ENCODE data around the gene MRPL17.
A peak's percentile ranks its signal among the peaks of the same experiment; 100 is the strongest.

The MRPL17 gene

DNA sequence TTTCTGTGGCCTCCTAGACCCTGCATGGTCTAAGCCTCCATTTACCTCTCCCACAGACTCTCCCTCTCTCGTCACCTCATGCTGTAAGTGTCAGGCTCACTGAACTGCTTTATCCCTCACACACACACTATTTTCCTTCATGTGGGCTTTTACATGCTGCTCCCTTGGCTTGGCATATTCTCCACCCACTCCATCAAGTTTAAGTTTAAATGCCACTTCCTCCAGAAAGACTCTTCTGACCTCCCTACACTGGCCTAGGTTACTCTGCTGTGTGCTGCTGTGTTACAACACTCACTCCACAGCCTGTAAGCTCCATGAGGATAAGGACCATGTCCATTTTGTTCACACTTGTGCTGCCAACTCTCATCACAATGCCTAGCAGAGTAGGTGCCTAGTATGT is 30.0 kb downstream of the MRPL17 start:
- DNase-seq, result no peak

DNA sequence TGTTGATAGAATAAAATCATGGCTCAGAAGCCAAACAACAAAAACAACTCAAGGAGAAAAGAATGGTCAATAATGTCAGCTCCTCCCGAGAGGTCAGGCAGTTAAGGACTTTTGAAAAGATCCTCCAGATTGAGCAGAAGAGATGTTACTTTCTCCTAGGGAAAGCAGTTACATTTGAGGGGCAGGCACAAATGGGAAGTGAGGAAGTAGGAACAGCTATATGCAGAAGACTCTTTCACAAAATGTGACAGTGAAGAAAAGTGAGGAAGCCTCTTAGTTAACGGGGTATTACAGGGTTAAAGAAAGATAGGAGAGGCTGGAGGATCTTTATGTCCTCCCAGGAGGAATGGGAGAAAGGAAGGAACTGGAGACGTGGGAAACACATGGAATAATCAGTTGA is 31.0 kb downstream of the MRPL17 start:
- DNase-seq, result no peak

DNA sequence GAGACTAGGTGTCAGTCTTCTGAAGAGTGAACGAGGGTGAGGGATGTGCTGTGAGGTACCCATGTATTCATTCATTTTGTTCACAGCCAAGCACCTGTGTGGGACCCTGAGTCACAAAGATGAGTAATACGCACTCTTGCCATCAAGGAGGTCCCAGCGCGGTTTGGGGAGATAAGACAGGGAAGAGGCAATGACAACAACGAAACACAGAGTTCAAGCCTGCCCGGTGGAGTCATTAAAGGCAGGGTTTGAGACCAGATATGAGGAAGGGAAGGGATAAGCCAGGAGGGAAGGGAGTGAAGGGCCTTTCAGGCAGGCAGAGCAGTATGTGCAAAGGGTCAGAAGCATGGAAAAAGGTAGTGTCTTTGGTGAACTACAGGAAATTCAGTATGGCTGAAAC is 32.2 kb downstream of the MRPL17 start:
- no peak for DNase-seq

DNA sequence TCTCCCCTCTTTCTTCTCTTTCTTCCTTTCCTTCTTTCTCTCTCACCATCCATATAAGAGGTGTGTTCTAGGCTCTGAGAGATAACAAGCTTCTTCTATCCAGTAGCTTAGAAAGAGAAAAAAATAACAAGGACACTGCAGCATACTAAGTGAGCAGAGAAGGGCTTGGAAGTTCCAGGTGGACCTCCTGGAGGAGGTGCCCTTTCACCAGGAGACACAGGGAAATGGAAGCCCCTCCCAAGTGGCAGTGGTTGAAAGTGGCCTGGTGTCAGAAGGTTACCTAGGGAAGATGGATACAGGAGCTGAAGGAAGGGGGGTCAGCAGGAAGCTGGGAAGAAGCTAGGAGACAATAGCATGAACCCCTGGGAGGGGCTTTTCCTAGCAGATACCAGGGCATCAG is 33.0 kb downstream of the MRPL17 start:
- no peak for DNase-seq

DNA sequence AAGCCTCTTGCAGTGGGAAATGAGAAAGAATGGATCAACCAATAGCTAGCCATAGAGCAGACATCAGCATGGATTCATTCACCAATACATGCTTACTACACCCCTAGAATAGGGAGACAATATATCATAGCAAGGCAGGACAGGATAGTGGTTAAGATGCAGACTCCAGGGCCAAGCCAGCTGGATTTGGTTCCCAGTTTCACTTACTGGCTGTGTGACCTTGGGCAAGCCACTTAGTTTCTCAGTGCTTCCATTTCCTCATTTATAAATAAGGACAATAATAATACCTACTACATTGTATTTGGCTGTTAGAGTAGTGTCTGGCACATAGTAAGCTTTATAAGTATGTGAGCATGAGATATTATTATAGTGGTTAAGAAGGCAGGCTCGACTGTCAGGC is 34.6 kb downstream of the MRPL17 start:
- no peak for DNase-seq

DNA sequence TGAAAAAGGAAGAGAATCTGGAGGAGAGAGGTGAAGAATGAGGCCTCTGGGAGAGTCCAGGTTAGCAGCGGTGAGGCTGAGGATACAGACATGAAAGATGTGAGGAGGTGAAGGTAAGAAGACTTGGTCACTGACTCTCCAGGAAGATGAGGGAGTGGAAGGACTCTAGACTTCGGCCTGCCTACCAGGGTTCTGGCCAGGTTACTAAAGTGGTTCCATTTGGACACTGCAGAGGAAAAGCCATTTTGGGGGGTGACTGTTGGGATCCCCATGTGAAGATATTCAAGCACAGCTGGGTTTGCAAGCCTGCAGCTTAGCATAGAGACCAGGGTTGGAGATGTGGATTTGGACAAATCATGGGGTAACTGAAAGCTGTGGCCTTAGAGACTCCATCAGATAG is 35.3 kb downstream of the MRPL17 start:
- no peak for DNase-seq

DNA sequence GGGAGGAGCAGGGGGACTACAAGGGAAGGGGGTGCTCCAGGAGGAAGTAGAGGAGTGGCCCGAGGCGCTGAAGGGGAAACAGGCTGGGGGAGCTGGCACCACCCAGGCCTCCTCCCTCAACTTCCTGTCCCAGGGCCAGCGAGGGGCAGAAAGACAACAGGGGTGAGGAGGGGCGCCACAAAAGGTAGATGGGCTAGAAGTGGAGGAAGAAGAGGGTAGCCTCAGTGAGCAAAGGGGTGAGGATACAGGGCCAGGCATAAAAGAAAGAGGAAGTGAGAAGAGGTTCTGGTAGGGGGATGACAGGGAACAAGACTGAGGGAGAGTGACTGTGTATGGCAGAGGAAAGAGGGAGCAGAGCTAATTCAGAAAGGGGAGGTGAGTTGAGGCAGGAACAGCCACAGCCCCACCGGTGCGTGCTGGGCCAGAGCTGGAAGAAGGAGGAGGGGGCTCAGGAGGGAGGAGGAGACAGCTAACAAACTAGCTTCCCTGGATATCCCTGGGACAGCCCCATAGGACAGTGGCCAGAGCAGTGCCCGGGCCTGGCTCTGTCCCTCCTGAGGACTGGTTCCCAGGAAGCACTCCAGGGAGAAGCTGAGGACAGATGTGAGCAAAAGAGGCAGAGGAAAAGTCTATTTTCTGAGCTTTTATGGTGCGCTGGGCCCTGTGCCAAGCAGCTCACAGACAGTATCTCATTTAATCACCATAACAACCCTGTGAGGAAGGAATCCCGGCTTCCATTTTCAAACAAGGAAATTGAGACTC is 36.0 kb downstream of the MRPL17 start:
- DNase-seq, result no peak

DNA sequence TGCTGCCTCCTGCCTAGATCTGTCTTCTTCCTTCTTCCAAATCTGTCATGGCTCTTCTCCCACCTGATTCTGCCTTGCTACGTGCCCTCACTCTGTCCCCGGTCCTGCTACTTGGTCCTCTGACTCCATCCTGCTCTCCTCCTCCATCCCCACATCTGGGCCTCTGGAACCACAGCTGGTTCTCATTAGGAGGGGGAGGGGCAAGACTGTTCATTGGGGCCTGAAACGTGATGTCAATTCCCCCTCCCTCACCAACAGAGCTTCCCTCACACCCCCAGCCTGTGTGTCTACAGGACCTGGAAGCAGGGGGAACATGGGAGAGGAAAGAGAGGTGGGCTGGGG is 36.6 kb downstream of the MRPL17 start:
- DNase-seq, result no peak

DNA sequence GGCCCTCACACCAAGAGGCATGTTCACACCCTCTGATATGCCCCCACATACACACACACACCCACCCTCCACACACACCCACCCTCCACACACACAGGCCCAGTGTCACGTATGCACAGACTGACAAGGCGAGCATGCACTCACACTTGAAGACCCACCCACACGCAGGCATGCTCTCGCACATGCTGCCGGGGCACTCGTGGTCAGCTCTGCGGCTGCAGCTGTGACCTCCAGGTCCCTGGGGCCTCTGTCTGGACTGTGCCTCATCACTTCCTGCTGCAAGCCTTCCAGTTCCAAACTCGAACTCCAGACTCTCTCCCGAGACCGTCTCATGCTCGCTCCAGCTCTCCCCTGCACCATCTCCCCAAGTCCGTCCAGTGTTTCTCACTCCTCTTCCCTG is 37.1 kb downstream of the MRPL17 start:
- DNase-seq, result no peak

DNA sequence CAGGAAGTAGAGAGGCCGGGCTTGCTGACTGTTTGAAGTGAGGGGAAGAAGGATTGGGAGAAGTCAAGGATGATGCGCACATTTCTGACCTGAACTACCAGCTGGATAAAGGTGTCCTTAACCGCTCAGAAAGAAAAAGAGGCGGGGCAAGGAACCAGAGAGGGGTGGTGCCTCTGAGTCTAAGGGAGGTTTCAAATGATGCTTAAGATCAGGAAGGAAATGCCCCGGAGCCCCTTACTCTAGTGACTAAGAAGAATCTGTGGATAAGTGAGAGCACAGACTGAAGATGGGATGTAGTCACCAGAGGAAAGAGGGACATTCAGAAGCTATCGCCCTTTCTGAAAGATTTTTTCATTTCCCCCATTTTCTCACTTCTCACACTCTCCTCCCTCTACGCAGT is 40.2 kb downstream of the MRPL17 start:
- DNase-seq, result no peak

DNA sequence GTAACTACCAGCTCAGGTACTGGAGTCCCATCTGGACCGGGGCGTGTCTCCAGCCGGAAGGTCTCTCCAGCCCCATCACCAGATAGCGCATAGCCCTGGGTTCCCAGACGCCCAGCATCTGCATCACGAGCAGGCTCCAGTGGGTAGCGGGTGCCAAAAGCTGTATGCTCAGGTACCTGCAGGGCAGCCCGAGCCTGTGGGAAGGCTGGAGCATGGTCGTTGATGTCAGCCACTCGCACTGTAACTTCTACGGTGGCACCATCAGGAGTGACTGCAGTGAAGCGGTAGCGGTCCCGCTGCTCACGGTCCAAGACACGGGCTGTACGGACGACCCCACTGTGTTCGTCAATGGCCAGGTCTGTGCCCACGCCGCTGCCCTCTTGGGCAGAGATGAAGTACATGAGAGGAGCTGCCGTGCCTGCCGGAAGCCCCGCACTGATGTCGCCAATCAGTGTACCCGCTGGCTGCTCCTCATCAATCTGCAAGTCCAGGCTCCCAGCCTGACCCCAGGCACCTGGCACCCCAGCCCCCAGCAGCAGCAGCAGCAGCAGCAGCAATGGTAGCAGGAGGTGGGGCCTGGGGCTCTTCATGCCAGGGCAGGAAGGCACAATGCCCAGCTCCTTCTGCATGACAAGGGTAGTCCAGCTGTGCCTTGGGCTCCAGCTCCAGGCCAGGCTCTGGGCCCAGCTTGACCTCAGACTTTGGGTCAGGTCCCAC is 42.0 kb downstream of the MRPL17 start:
- DNase-seq, result no peak

DNA sequence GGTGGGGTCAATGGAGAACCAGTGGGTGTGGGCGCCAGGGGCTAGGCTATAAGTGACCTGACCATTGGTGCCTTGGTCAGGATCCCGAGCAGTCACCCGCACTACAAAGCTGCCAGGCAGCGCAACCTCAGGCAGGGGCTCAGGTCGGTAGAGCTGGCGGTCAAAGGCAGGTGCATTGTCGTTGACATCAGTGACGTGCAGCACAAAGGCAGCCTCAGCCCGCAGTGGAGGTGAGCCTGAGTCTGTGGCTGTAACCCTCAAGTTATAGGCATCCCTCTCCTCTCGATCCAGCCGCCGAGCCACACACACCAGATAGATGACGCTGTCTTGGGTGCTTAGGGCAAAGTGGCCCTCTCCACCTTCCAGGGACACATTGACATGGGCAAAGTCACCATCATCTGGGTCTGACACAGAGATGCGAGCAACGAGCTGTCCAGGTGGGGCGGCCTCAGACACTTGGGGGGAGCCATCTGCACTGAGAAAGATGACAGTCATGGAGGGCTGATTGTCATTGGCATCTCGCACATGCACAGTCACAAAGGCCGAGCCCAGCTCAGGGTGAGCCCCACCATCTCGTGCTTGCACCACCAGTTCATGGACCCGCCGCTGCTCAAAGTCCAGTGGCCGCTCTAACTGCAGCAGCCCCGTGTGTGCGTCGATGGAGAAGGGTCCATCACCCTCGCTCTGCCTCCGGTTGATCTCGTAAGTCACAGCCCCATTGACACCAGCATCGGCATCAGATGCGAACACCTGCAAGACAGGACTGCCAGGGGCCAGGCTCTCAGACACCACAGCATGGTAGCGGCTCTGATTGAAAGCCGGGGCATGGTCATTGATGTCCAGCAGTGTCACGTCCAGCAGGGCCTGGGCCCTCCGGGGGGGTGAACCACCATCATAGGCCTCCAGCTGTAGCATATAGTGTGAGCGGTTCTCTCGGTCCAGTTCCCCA is 42.8 kb downstream of the MRPL17 start:
- no peak for DNase-seq

DNA sequence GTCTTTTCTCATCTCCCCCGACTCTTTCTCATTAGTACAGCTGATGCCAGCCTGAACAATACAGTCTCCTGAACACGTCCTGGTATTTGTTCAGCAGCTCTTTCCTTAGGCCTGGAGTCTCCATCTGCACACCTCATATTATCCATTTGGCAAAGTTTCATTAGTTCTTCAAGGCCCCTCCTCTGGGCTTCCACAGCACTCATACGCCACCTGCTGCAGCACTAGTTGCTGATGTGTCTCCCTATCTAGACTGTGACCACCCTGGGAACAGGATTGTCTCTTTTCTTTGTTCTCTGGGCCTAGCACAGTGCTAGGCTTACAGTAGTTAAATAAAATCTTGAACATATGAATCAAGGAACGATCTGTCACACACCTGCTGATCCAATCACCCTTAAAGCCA is 44.7 kb downstream of the MRPL17 start:
- DNase-seq, result no peak

DNA sequence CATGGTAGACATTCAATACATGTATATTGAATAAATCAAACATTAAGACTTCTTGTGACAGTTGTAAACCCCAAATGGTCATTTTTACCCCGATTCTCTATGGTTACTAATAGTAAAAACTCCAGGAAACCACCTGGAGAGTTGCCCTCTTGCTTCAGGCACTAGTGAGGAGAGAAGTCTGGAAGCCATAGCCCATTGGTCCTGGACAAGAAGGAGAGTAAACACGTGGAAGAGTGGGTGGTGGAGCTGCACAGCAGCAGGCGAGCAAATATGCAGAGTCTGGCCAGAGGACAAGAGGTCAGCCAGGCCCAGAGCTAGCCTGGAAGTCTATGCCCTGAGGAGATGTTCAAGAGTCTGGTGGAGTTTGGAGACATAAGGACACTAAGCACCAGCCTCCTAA is 45.3 kb downstream of the MRPL17 start:
- peak; percentile 25 for DNase-seq

DNA sequence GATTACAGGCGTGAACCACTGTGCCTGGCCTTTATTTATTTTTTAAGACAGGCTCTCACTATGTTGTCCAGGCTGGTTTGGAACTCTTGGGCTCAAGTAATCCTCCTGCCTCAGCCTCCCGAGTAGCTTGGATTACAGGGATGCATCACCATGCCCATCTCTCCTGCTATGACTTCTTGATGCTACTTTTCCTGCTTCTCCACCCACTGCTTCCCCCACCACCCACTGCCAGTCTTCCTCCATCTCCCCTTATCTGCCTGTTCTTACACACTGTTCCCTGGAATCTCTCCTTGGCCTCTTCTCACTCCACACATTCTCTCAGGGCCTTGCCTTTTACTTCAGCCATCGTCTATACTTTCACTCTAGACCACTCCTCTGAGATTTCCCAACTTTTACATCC is 46.7 kb downstream of the MRPL17 start:
- DNase-seq, result no peak

DNA sequence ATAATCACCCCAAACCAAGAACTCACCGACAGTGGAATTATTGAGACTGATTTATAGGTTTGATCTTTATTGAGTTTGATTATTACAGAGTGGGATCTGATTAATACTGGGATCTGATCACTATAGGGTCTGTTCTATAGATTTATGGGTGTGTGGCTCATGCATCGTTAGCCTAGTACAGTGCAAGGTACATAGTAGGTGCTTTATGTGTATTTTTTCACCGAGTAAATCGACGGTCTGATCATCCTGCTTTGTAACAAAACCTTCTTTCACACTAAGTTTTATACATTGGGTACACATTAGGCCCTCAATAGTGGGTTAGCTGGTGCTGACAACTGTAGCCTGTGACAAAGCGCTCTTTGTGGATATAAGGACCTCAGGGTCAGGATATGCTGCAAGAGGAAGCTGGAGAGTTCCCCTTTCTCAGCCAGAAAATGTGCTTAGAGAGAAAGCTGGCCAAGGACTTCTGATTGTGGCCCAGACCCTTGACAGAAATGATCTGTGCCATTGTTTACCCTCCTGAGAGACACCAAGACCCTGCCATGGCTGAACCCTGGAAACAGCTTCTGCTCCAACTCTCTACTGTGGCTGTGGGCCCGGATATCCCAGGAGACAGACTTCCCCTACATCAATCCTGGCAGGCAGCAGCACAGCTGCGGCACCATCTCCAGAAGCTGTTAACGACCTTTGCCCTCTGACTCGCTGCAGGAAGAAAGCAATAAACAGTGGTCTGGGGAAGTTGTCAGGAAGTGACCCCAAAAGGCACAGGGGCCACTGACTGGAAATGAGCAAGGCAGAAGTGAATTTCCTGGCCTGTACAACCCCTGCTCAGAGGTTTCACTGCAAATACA is 47.8 kb downstream of the MRPL17 start:
- no peak for DNase-seq

DNA sequence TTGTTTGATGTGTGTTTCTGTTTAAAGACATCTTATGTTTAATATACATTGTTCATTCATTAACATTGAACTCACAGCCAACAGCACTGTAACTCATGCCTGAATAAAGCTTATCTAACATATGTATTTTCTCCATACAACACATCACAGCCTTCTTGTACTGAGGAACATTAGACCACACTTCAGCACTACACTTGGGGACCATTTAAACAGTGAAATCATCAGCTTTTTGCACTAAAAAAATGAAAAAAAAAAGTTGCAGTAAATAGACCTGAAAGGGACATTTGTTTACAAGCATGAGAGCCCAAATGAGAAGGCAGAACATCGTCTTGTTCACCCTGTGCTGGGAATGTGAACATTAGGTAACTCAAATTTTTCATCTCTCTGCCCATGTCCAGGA is 48.6 kb downstream of the MRPL17 start:
- no peak for DNase-seq

DNA sequence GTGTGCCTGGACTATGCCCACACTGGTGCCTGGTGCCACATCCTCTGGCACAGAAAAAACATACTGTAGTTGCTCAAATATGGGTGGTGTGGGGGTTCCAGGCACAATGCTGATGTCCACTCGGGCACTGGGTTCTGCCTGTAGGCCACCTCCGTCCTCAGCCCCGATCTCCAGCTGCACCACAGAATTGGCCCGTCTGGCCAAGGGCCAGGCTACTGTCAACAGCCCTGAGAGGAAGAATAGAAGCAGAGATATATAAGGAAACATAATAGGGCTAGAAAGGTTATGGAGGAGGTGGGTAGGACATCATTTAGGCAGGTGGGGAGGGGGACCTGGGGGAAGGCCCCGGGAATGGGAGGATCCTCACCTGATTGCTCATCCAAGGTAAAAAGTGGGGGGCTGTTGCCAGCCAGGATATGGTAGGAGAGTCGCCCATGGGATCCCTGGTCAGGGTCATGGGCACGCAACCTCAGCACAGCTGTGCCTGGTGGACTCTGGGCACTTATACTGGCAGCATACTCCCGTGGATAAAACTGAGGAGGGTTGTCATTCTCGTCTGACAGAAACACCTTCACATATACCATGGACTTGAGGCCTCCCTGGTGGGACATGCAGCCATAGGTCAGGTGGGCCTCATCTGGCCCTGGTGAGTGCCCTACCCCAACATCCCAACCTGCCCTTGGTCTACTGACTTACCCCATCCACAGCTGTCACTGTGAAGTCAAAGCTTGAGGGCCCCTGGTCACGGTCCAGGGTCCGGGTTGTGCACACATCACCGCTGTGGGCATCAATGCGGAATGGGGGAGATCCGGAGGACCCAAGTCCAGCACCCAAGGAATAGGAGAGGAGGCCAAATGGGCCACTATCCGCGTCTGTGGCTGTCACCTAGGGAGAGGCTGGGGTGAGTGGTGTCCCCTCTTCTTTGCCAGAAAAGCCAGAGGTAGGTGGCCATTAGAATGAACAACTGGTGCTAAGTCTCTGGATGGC is 49.4 kb downstream of the MRPL17 start:
- no peak for DNase-seq

DNA sequence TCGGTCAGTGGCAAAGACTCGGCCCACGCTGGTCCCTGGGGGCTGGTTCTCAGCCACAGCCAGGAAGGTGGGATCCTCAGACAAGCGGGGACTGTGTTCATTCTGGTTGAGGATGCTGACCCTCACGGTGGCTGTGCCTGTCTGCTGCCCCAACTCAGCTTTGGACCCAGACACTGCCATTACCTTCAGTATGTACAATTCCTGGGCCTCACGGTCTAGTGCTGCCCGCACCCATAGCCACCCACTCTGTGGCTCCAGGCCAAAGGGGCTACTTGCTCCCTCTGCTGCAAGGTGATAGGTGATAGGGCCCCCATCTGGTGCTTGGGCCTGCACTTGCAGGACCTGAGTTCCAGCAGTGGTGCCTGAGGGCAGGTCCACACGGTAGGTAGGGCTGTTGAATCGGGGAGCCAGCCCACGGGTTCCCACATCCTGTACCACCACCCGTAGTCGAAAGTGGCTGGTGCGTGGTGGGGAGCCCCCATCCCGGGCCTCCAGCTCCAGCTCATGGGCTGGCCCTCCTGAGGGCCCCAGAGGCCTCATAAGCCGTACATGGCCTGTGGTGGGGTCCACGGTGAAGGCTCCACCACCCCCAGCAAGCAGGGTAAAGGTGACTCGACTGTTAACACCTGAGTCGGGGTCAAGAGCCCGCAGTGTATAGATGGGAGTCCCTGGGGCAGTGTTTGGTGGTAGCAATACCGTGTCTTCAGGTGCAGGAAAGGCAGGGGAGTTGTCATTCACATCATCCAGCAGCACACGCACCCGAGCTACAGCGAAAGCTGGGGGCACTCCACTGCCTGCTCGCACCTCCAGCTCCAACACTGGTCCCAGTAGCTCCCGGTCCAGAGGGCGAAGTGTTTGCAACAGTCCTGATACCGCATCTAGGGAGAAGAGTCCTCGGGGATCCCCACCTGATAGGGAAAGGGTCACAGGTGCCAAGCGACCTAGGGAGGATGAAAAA is 50.7 kb downstream of the MRPL17 start:
- no peak for DNase-seq

DNA sequence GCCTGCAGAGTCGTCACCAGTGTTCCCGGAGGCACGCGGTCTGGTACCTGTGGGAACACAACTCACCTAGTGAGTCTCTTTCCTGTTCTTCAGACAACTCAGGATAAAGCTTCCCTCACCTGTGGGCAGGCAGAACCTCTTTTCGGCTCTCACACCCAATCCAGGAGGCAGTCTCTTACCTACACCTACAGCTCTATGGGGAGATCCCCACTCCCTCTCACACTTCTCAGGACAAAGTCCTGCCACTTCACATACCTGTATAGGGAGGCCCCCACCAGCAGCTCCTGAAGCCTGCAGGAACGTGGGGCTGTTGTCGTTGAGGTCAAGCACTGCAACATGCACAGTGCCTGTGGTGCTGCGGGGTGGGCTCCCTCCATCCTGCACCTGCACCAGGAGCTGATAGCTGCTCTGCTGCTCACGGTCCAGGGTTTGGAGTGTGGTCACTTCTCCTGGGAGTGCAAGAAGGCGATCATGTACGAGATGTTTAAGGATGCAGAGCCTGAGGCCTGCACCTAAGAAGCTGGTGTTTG is 51.7 kb downstream of the MRPL17 start:
- no peak for DNase-seq

Measured in amniotic stem cell (primary cell).